CD14-positive monocyte (primary cell): ENCODE data around the gene COL24A1. TPM values are rescaled to one million over a fixed set of nuclear protein-coding genes. Genes with fewer than 3 reads are reported as not detected.
"Not testable (repeated sequence)": the region's sequence is repeated elsewhere in the genome, so short reads cannot be mapped to it uniquely, and the experiment has no call there.

Experiments used
- DNase-seq, 3 donors: peaks; one replicate each; pipeline ENCODE4 v3.0.0-alpha.2; 2011 to 2022
- H2AFZ ChIP-seq: 2 replicates; pipeline ENCODE4 v1.6.0; 2012; ENCODE audit warnings: mild to moderate bottlenecking, low read depth, low read length, inconsistent platforms; ENCODE audit not compliant: insufficient read depth, poor library complexity, severe bottlenecking
- H3K27ac ChIP-seq, 2 donors: 1 replicate in 1 of 2; 2 replicates in 1 of 2; pipeline ENCODE4 v1.5.1; 2012 to 2013; ENCODE audit warnings: low read length in 2 of 2, control low read depth in 1 of 2, inconsistent platforms in 1 of 2, low read depth in 1 of 2, mild to moderate bottlenecking in 1 of 2
- H3K27me3 ChIP-seq, 2 donors: one replicate each; pipeline versions ENCODE4 v1.6.0 to v1.6.1; 2011 to 2013; ENCODE audit warnings: low read length in 2 of 2; ENCODE audit not compliant: control insufficient read depth in 2 of 2, insufficient read depth in 2 of 2
- H3K36me3 ChIP-seq, 2 donors: replicated peaks in 1 of 2; 1 replicate in 1 of 2; 2 replicates in 1 of 2; pipeline versions ENCODE4 v1.5.1 to v1.6.1; 2012 to 2013; ENCODE audit warnings: low read length in 2 of 2, control low read depth in 1 of 2, inconsistent platforms in 1 of 2, mild to moderate bottlenecking in 1 of 2; ENCODE audit not compliant: insufficient read depth in 2 of 2, control insufficient read depth in 1 of 2
- H3K4me1 ChIP-seq, 2 donors: 1 replicate in 1 of 2; 2 replicates in 1 of 2; pipeline versions ENCODE4 v1.5.1 to v1.6.1; 2012 to 2013; ENCODE audit warnings: low read length in 2 of 2, control low read depth in 1 of 2, inconsistent platforms in 1 of 2, mild to moderate bottlenecking in 1 of 2, moderate library complexity in 1 of 2; ENCODE audit not compliant: insufficient read depth in 2 of 2, control insufficient read depth in 1 of 2
- H3K4me2 ChIP-seq: replicated peaks from 2 replicates; pipeline ENCODE3; 2012; ENCODE audit warnings: low read length, moderate library complexity, mild to moderate bottlenecking; ENCODE audit not compliant: poor library complexity, severe bottlenecking; ENCODE audit errors: extremely low read depth
- H3K4me3 ChIP-seq, 3 experiments: fragments of 200-600 bp in 1 of 3; sonication (generic) in 1 of 3; replicated peaks in 1 of 3; 1 replicate in 2 of 3; 2 replicates in 1 of 3; pipeline ENCODE4 v1.5.1; 2011 to 2013; ENCODE audit warnings: low read length in 3 of 3, mild to moderate bottlenecking in 3 of 3, control low read depth in 2 of 3, low read depth in 2 of 3, inconsistent platforms in 1 of 3, moderate library complexity in 1 of 3
- H3K79me2 ChIP-seq: 2 replicates; pipeline ENCODE4 v1.6.0; 2012; ENCODE audit warnings: mild to moderate bottlenecking, control low read depth, inconsistent platforms, low read length, moderate library complexity; ENCODE audit not compliant: insufficient read depth
- H3K9ac ChIP-seq: 2 replicates; pipeline ENCODE4 v1.6.0; 2017; ENCODE audit warnings: low read length, mild to moderate bottlenecking; ENCODE audit not compliant: insufficient read depth, poor library complexity, severe bottlenecking
- H3K9me3 ChIP-seq, 2 donors: replicated peaks in 1 of 2; 1 replicate in 1 of 2; 2 replicates in 1 of 2; pipeline versions ENCODE4 v1.5.1 to v1.6.1; 2012 to 2013; ENCODE audit warnings: low read length in 2 of 2, control low read depth in 1 of 2; ENCODE audit not compliant: control insufficient read depth in 1 of 2, insufficient read depth in 1 of 2
- H4K20me1 ChIP-seq: 2 replicates; pipeline ENCODE4 v1.6.0; 2012; ENCODE audit warnings: mild to moderate bottlenecking, low read length, control low read depth, moderate library complexity; ENCODE audit not compliant: insufficient read depth
- H3K27ac Mint-ChIP-seq, 7 donors: one replicate each; pipeline ENCODE4 v1.8.0; 2020; ENCODE audit warnings: mild to moderate bottlenecking in 7 of 7, mixed read lengths in 7 of 7, moderate library complexity in 6 of 7, inconsistent platforms in 2 of 7
- H3K27me3 Mint-ChIP-seq, 3 donors: one replicate each; pipeline ENCODE4 v1.8.0; 2021 to 2022; ENCODE audit warnings: low read depth in 3 of 3, mild to moderate bottlenecking in 3 of 3, mixed read lengths in 3 of 3, moderate library complexity in 3 of 3, inconsistent platforms in 1 of 3
- H3K36me3 Mint-ChIP-seq, 2 donors: one replicate each; pipeline ENCODE4 v1.8.0; 2020; ENCODE audit warnings: mixed read lengths in 2 of 2, inconsistent platforms in 1 of 2, mild to moderate bottlenecking in 1 of 2
- H3K4me1 Mint-ChIP-seq: one replicate; pipeline ENCODE4 v1.8.0; 2020; ENCODE audit warnings: mild to moderate bottlenecking, mixed read lengths
- H3K4me3 Mint-ChIP-seq, 2 donors: one replicate each; pipeline ENCODE4 v1.8.0; 2020; ENCODE audit warnings: mild to moderate bottlenecking in 2 of 2, mixed read lengths in 2 of 2, moderate library complexity in 1 of 2
- H3K9me3 Mint-ChIP-seq, 7 donors: one replicate each; pipeline ENCODE4 v1.8.0; 2020 to 2022; ENCODE audit warnings: mixed read lengths in 7 of 7, mild to moderate bottlenecking in 6 of 7, moderate library complexity in 6 of 7, inconsistent platforms in 2 of 7
- CTCF ChIP-seq: fragments of 200-600 bp; IDR thresholded peaks from one replicate; pipeline ENCODE4 v1.8.0; 2022; ENCODE audit warnings: antibody characterized with exemption, mild to moderate bottlenecking
- WGBS: methylation state at CpG from one replicate; pipeline ENCODE4 v1.1.5; 2013; ENCODE audit warnings: missing lambda C conversion rate; ENCODE audit not compliant: insufficient coverage; 5-methylcytosine and 5-hydroxymethylcytosine counted together
- intact Hi-C, 2 donors: fragments of 100-400 bp; cut with micrococcal nuclease; formaldehyde crosslinking; loops; one replicate each; pipeline versions ENCODE4 v1.15.0 to v1.15.1; 2023
- polyA plus RNA-seq, 3 donors: library from polyadenylated mRNA; depleted of rRNA in 1 of 3; unstranded in 2 of 3; stranded (reverse) in 1 of 3; fragments of 300-500 nt in 2 of 3; fragments of >200 nt in 1 of 3; fragmentation: Illumina TruSeq in 2 of 3; gene quantifications; 1 replicate in 2 of 3; 2 replicates in 1 of 3; pipeline ENCODE4 v1.2.3, GENCODE V29; 2012 to 2021

Gene COL24A1
- polyA plus RNA-seq, 3 donors = 0.05 to 0.13 TPM; not detected in 1

DNA sequence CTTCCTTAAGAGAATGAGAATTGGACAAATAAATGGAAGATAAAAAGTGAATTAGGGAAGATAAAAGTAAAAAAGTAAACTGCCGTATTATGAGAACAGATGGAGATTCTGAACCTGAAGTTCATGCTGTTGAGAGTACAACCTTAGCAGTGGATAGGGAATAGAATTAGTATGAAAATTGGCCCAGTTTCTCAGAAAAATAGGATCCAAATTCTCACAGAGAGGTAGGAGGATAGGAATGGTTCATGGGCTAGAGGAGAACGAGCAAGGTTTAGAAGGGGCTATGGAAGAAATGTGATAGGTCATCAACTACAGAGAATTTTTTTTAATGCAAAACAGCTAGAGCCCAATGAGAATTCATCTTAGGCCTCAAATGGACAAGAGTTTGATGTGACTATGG is 42.3 kb downstream of the COL24A1 start:
- DNase-seq = no peak
- no peaks in the 10 kb centered on the region for H3K4me1 ChIP-seq
- no peak overlapping the region for H3K4me3 ChIP-seq
- no peaks in the 10 kb centered on the region for H3K27me3 Mint-ChIP-seq
- no peak overlapping the region for H3K27ac Mint-ChIP-seq
- H3K36me3 ChIP-seq = peaks cover 0 to 8% of the 10 kb centered on the region in 2 donors
- H3K4me2 ChIP-seq = no peak overlapping the region
- no peaks in the 10 kb centered on the region for H4K20me1 ChIP-seq
- H3K79me2 ChIP-seq = no peaks in the 10 kb centered on the region
- no peaks in the 10 kb centered on the region for H3K4me1 Mint-ChIP-seq
- no peak overlapping the region for H2AFZ ChIP-seq
- H3K27ac ChIP-seq = no peak overlapping the region
- peaks cover 3 to 16% of the 10 kb centered on the region in 2 donors for H3K9me3 ChIP-seq
- H3K9ac ChIP-seq = no peak overlapping the region
- intact Hi-C loops = no loop called here
- no peaks in the 10 kb centered on the region for H3K27me3 ChIP-seq
- WGBS = 100% methylated on average over 1 of the region's 2 CpGs
- no peak for TF ChIP-seq CTCF
- no peak overlapping the region for H3K4me3 Mint-ChIP-seq
- peaks cover 3 to 11% (median 6%) of the 10 kb centered on the region in 7 donors for H3K9me3 Mint-ChIP-seq
- H3K36me3 Mint-ChIP-seq = peaks cover 5 to 21% of the 10 kb centered on the region in 2 donors

GRCh38 chr1:86111590-86111989 is 45.0 kb downstream of the COL24A1 start:
- Mint-ChIP-seq H3K9me3 (peaks cover 3 to 11% (median 6%) of the 10 kb centered on the region in 7 donors), H3K27ac (peak overlapping the region in 2 of 7 donors; percentile 16 to 65), H3K36me3 (peaks cover 5 to 21% of the 10 kb centered on the region in 2 donors)
- H3K4me3 Mint-ChIP-seq, H2AFZ ChIP-seq, H3K9ac ChIP-seq, DNase-seq, H3K79me2 ChIP-seq, H3K27me3 ChIP-seq, H3K4me2 ChIP-seq, H3K4me3 ChIP-seq, H3K27ac ChIP-seq, intact Hi-C loops, H3K4me1 ChIP-seq, H3K36me3 ChIP-seq, H4K20me1 ChIP-seq, H3K4me1 Mint-ChIP-seq, H3K27me3 Mint-ChIP-seq: not testable (repeated sequence)
- H3K9me3 ChIP-seq = peaks cover 3 to 16% of the 10 kb centered on the region in 2 donors
- 96% methylated on average over 10 of the region's 12 CpGs for WGBS
